Activated T-helper 9 cell treated with anti-CD3 and anti-CD28 coated beads, Interleukin-2, amount 50 U/mL, for 16 hours (primary cell): ENCODE data around the gene MXRA7.
"Not testable (repeated sequence)": the region's sequence is repeated elsewhere in the genome, so short reads cannot be mapped to it uniquely, and the experiment has no call there.

Source experiments
- DNase-seq: peaks from one replicate; pipeline ENCODE4 v3.0.0-alpha.2; 2020; ENCODE audit warnings: low read depth

Gene MXRA7

DNA sequence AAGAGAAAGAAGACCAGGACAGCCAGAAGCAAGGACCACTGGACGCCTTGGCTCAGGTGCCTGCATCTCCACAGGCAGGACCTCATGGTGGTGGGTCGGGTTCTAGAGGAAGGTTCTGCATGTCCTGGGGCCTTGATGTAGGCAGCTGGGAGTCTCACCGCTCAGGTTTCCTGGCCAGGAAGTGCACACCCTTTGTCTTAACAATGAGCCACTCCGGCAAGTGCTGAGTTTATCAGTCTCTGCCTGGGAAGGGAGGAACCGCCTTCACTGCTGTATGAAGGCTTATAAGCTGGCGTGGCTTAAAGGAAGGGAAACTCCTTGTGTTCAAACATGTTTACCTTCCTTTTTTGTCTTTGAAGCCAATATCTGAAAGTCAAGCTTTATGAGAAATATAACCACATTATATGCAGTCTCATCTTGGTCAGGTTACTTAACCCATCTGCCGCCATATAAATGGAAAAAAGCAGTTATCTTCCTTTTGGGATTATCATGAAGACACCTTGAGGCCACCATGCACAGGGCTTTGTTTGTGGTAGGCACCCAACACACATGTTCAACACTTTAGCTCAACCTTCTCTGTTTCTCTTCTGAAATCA lies 67.1 kb downstream of the MXRA7 start, which contains the start of gene ST6GALNAC1:
TSS of gene ST6GALNAC1 (minus strand) at position 205 of the 596 bp plus-strand sequence. CDS start at position 86, 119 bp downstream.
- DNase-seq = no peak

DNA sequence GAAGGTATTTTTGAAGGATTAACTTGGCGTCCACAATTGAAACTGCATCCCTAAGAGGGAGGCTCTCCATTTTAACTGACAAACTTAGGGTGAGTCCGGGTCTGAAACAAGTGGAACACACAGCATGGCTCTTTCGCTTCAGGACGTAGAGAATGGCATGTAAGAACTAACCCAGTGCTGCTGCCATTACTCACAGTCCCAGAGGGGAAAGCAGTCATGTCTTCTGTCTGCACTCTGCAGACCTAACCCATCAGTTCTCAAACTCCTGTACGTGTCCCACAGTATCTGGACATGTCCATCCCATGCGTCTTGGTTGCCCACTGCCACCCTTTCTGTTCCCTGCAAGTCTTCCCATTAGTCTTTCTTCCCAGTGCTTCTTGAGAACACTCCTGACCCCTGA lies 67.8 kb downstream of the MXRA7 start:
- DNase-seq = no peak

DNA sequence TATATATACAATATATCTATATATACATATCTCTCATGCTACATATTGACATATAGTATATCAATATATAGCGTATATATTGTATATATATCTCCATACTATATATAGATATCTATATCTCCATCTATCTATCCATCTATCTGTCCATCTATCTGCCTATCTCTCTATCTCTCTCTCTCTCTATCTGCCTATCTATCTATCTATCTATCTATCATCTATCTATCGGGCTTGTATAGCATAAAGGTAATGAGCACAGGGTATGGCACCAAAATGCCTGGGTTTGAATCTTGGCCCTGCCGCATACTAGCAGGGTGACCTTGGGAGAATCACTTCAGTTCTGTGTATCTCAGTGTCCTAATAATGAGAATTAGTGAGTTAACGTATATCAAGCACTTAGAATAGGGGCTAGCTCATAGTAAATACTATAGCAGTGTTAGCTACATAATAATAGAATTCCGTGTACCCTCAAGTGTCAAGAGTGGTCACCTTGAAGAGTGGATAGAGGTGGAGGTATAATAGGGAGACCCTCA lies 68.7 kb downstream of the MXRA7 start:
- no peak for DNase-seq

DNA sequence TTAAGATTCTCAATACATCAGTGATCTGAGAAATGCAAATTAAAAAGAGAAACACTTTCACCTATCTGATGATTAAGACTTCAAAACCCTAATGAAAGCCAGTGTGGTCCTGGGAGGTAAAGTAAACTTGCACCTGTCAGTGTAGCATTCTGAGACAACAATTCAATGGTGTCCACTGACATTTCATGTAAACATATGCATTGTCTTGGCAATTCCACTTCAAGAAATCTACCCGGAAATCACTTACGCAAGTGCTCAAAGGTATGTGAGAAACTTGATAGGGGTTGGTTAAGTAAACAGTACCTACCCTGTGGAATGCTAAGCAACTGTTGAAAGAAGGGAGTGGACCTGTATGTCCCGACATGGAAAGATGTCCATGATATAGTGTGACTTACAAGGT lies 69.3 kb downstream of the MXRA7 start:
- no peak for DNase-seq

DNA sequence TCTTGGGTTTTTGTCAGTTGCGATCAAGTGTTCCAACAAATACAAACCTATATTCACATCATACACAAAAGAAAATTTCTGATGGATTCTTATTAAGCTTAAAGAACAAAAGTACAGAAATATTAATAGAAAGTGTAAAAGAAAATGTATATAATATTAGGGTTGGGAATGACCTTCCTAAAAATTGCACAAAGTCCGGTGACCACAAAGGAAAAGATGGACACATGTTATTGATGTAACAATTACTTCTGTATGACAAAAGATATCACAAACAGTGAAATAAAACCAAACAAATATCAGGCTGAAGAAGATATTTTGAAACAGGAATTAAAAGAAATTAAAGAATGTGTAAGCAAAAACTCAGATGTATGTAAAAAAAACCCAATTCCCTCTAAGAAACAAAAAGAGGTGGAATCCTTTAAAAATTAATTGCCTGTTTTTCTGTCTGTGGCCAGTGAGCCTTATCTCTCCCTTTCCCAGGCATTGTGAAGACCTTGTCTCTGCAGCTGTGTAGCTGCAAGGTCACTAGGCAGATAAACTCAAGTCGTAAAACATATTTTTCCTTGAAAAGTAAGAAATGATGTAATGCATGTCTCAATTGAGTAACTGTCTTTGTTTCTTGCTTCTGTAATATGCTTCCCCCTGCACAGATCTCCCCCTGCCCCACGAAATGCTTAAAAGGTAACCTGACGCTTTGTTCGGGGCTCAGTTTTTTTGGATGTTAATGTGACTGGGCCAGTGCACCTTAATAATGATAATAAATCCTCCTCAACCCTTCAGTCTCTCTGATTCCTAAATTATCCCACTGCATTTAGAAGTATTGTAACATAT lies 70.0 kb downstream of the MXRA7 start:
- no peak for DNase-seq

DNA sequence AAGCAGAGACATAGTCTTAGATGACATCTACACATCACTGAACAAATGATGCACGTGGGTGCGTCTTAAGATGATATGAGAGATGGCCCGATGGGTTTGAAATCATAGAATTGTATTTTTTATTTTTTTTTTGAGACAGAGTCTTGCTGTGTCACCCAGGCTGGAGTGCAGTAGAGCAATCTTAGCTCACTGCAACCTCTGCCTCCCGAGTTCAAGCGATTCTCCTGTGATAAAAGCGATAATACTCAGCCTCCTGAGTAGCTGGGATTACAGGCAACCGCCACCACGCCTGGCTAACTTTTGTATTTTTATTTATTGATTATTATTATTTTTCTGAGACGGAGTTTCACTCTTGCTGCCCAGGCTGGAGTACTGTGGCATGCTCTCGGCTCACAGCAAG lies 72.5 kb downstream of the MXRA7 start:
- no peak for DNase-seq

DNA sequence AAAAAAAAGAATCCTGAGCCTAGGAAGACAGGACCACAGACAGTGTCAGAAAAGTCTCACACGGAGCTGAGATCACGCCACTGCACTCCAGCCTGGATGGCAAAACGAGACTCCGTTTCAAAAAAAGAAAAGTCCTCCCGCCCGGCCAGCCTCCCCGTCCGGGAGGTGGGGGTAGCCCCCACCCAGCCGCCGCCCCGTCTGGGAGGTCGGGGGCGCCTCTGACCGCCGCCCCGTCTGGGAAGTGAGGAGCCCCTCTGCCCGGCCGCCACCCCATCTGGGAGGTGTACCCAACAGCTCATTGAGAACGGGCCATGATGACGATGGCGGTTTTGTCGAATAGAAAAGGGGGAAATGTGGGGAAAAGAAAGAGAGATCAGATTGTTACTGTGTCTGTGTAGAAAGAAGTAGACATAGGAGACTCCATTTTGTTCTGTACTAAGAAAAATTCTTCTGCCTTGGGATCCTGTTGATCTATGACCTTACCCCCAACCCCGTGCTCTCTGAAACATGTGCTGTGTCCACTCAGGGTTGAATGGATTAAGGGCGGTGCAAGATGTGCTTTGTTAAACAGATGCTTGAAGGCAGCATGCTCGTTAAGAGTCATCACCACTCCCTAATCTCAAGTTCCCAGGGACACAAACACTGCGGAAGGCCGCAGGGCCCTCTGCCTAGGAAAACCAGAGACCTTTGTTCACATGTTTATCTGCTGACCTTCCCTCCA lies 74.1 kb downstream of the MXRA7 start:
- DNase-seq = not testable (repeated sequence)

DNA sequence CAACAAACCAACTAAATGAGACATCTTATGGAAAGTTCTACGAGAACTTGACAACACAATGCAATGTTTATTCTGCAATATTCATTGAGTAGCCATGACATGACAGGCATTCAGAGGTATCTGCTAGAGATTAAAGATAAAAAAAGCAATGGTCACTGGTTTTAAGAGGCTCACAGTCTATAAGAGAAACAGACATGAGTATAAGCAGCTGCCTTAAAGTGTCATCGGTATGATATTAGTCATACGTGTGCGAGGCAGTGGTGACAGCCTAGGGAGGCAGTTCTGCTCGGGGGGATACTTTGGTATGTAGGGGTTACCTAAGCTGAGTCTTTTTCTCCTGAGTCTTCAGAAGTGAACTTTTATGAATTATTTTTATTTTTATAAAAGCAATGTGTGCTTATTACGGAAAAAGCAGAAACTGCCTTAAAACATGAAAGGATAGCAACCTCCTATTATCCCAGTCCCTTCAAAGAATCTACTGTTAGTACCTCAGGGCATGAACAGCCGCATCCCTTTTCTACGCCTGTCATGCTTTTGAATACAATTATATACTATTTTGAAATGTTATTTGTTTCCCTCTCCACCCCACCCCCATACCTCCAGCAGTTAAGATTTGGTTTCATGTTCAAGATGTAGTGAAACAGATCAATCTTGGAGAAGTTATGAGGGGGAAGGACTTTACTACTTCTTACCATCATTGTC lies 75.0 kb downstream of the MXRA7 start:
- DNase-seq = no peak

DNA sequence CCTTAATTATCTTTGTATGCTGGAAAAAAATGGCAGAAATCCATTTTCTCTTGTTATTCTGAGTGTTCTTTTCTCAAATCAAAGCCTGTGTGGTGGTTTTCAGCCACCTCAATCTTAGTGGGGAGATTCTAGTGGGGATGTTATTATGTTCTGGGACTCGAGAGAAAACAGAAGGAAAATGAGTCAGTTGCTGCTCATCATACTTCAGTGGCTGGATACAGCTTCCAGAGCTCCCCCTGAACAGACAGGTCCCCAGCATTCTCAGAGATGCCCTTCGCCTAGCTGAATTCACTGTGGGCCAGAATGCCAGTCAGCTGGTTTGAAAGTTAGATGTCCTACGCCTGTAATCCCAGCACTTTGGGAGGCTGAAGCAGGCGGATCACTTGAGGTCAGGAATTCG lies 75.7 kb downstream of the MXRA7 start:
- DNase-seq = no peak

DNA sequence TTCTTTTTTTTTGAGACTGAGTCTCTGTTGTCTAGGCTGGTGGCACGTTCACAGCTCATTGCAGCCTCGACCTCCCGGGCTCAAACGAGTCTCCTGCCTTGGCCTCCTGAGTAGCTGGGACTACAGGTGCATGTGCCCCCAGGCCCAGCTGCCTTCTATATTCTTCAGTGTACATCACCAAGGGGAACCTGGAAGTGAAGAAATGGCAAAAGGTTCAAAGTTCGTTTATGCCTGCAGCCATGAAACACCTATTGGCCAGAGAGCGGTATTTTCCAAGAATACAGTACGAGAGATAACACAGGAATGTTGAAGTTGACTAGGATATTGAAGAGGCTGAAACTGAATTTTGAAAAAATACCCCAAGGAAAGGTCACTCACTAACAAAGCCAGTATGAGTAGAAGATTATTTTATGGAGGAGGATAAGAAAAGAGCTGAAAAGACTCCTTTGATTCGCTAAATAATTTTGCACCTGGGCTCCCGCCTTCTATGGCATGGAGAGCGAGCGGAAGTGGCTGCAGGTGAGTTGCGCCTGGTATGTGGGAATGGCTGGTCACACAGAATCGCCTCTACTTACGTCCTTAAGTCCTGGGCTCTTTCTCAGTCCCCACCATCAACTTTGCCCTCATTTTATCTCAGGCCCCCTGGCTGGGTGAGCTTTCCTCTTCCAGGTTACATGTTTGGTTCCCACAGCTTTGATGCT lies 77.0 kb downstream of the MXRA7 start:
- DNase-seq = no peak

DNA sequence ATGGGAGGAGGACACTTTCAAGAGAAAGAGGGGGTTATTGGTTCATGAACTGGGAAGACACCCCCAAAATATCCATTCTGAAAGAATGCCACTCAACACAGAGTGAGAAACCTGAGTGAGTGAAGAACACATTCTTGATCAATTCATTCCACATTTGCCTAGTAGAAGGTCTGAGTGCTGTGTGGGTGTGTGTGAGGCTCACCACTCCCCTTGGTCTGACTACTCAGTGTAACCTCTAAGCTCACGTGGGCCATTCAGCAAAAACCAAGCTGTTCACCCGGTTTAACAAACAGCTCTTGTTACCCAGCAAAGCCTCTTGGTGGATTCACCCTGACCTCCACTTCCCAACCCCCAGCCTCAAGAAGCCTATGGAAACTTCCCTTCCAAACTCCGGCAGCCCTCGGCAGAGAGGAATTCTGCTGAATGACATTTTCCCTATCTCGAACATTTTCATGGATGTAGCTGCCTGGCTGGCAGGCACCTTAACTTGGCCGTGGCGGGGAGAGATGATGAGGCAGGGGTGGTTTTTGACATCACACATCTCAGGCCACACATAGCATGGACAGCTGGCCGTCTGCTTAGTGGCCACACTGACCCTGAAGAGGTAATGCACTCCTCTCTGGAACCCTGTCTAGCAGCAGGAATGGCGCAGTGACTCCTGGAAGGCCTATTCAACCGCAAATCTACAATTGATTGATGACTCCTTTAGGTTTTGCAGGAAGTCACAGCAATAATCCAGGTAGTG lies 78.8 kb downstream of the MXRA7 start:
- no peak for DNase-seq

DNA sequence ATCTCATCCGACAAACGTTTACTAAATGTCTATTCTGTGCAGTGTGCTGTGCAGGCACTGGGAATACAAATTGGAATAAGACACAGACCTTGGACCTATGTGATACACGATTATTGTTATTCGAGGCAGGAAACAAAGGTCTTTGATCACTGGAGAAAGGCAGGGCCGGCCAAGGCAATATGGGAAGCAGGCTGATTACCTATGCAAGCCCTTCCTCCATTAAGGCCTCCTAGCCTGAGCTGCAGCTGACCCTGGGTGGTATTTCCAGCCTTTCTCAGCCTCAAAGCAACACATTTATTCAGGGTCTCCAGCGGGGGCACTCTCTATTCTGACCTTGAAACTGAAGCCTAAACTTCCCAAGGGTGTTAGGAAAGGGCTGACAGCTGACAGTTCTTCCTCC lies 80.6 kb downstream of the MXRA7 start:
- no peak for DNase-seq
